OCI-LY7 (cell line): Measurements from ENCODE around the gene ICE2.

Experiments
- EZH2phosphoT487 ChIP-seq: fragments of 200-600 bp; sonication (generic); IDR thresholded peaks from 2 replicates; pipeline ENCODE4 v1.6.1; 2018; ENCODE audit warnings: low read depth, borderline replicate concordance, mild to moderate bottlenecking, mixed run types, antibody characterized with exemption, low read length, moderate library complexity, mixed read lengths
- TF ChIP-seq, protein P1 (sequence below): fragments of 200-600 bp; sonication (generic); conservative IDR thresholded peaks from 2 replicates; pipeline ENCODE4 v1.5.1; 2014; ENCODE audit warnings: mild to moderate bottlenecking, antibody characterized with exemption, low read length, moderate library complexity, mixed read lengths

- TF ChIP-seq, protein P1, sequence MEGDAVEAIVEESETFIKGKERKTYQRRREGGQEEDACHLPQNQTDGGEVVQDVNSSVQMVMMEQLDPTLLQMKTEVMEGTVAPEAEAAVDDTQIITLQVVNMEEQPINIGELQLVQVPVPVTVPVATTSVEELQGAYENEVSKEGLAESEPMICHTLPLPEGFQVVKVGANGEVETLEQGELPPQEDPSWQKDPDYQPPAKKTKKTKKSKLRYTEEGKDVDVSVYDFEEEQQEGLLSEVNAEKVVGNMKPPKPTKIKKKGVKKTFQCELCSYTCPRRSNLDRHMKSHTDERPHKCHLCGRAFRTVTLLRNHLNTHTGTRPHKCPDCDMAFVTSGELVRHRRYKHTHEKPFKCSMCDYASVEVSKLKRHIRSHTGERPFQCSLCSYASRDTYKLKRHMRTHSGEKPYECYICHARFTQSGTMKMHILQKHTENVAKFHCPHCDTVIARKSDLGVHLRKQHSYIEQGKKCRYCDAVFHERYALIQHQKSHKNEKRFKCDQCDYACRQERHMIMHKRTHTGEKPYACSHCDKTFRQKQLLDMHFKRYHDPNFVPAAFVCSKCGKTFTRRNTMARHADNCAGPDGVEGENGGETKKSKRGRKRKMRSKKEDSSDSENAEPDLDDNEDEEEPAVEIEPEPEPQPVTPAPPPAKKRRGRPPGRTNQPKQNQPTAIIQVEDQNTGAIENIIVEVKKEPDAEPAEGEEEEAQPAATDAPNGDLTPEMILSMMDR, result peak; percentile 54
- no peak for TF ChIP-seq EZH2phosphoT487
Measured at GRCh38 chr15:60444289-60444912, 34.5 kb downstream of the ICE2 start.
